GM23338 (cell line): ENCODE measurements around the gene INPP5A. TPM values are rescaled to one million over a fixed set of nuclear protein-coding genes. Genes with fewer than 3 reads are reported as not detected.
A peak's percentile ranks its signal among the peaks of the same experiment; 100 is the strongest.

Experiments
- ATAC-seq: fragments of 200-7000 bp; cut with Tn5 transposase; 3 replicates; pipeline ENCODE4 v1.9.1; 2020
- DNase-seq: peaks from one replicate; pipeline ENCODE4 v3.0.0-alpha.2; 2015; ENCODE audit warnings: low spot score
- H2AFZ ChIP-seq: fragments of 200-600 bp; sonication (generic); 2 replicates; pipeline ENCODE4 v1.8.0; 2016; ENCODE audit warnings: antibody characterized with exemption, mild to moderate bottlenecking, moderate library complexity
- H3F3A ChIP-seq: fragments of 200-600 bp; sonication (generic); replicated peaks from 2 replicates; pipeline ENCODE4 v1.8.0; 2017; ENCODE audit warnings: antibody characterized with exemption, mixed run types, low read depth
- H3K27ac ChIP-seq: fragments of 200-600 bp; sonication (generic); 2 replicates; pipeline ENCODE4 v1.6.1; 2016; ENCODE audit warnings: low read depth
- H3K27me3 ChIP-seq: fragments of 200-600 bp; sonication (generic); 2 replicates; pipeline ENCODE4 v1.8.0; 2016; ENCODE audit warnings: mild to moderate bottlenecking, mixed run types, moderate library complexity; ENCODE audit not compliant: insufficient read depth
- H3K36me3 ChIP-seq: fragments of 200-600 bp; sonication (generic); 2 replicates; pipeline ENCODE4 v1.8.0; 2016; ENCODE audit warnings: mild to moderate bottlenecking; ENCODE audit not compliant: insufficient read depth
- H3K4me1 ChIP-seq: fragments of 200-600 bp; sonication (generic); 2 replicates; pipeline ENCODE4 v1.8.0; 2016; ENCODE audit warnings: mild to moderate bottlenecking, moderate library complexity; ENCODE audit not compliant: insufficient read depth
- H3K4me2 ChIP-seq: fragments of 200-600 bp; sonication (generic); 2 replicates; pipeline ENCODE4 v1.7.1; 2017; ENCODE audit warnings: mixed run types
- H3K4me3 ChIP-seq: fragments of 200-600 bp; sonication (generic); 2 replicates; pipeline ENCODE4 v1.6.1; 2016; ENCODE audit warnings: mixed run types
- H3K79me2 ChIP-seq: fragments of 200-600 bp; sonication (generic); replicated peaks from 2 replicates; pipeline ENCODE4 v1.8.0; 2017; ENCODE audit warnings: mild to moderate bottlenecking; ENCODE audit not compliant: insufficient read depth
- H3K9me2 ChIP-seq: fragments of 200-600 bp; sonication (generic); 2 replicates; pipeline ENCODE4 v1.8.0; 2017; ENCODE audit not compliant: insufficient read depth
- H4K20me1 ChIP-seq: fragments of 200-600 bp; sonication (generic); replicated peaks from 2 replicates; pipeline ENCODE4 v1.8.0; 2017; ENCODE audit warnings: mild to moderate bottlenecking; ENCODE audit not compliant: insufficient read depth
- H3K27ac Mint-ChIP-seq: 2 replicates; pipeline ENCODE4 v1.8.0; 2020; ENCODE audit warnings: inconsistent platforms, mild to moderate bottlenecking, moderate library complexity, mixed read lengths
- H3K27me3 Mint-ChIP-seq: 3 replicates; pipeline ENCODE4 v1.8.0; 2022; ENCODE audit warnings: low read depth, mild to moderate bottlenecking, moderate library complexity, mixed read lengths, inconsistent platforms; ENCODE audit not compliant: insufficient read depth, poor library complexity
- H3K36me3 Mint-ChIP-seq: 3 replicates; pipeline ENCODE4 v1.8.0; 2021; ENCODE audit warnings: low read depth, mild to moderate bottlenecking, inconsistent platforms, moderate library complexity, mixed read lengths
- H3K4me1 Mint-ChIP-seq: 3 replicates; pipeline ENCODE4 v1.8.0; 2020; ENCODE audit warnings: mild to moderate bottlenecking, inconsistent platforms, mixed read lengths
- H3K4me3 Mint-ChIP-seq: 3 replicates; pipeline ENCODE4 v1.8.0; 2021; ENCODE audit warnings: moderate library complexity, mild to moderate bottlenecking, inconsistent platforms, mixed read lengths
- H3K9me3 Mint-ChIP-seq: 3 replicates; pipeline ENCODE4 v1.8.0; 2020; ENCODE audit warnings: moderate library complexity, mild to moderate bottlenecking, inconsistent platforms, mixed read lengths
- ETS1 ChIP-seq: IDR thresholded peaks from 2 replicates; pipeline ENCODE4 v1.6.1; 2016; ENCODE audit warnings: antibody characterized with exemption
- EZH2 ChIP-seq: fragments of 200-600 bp; sonication (generic); IDR thresholded peaks from one replicate; pipeline ENCODE4 v1.8.0; 2017; ENCODE audit warnings: antibody characterized with exemption, mild to moderate bottlenecking, low read depth; ENCODE audit not compliant: unreplicated experiment
- EZH2phosphoT487 ChIP-seq: fragments of 200-600 bp; sonication (generic); IDR thresholded peaks from one replicate; pipeline ENCODE4 v1.8.1; 2018; ENCODE audit warnings: antibody characterized with exemption; ENCODE audit not compliant: unreplicated experiment
- JUNB ChIP-seq: IDR thresholded peaks from one replicate; pipeline ENCODE4 v1.6.1; 2016; ENCODE audit warnings: antibody characterized with exemption; ENCODE audit not compliant: unreplicated experiment
- NANOG ChIP-seq: IDR thresholded peaks from 2 replicates; pipeline ENCODE4 v1.6.1; 2016; ENCODE audit warnings: antibody characterized with exemption, borderline replicate concordance
- POLR2AphosphoS5 ChIP-seq: IDR thresholded peaks from 2 replicates; pipeline ENCODE4 v1.6.1; 2016; ENCODE audit warnings: antibody characterized with exemption, low read depth
- REST ChIP-seq: IDR thresholded peaks from one replicate; pipeline ENCODE4 v1.6.1; 2018; ENCODE audit warnings: antibody characterized with exemption; ENCODE audit not compliant: unreplicated experiment
- STAT1 ChIP-seq: IDR thresholded peaks from one replicate; pipeline ENCODE4 v1.6.1; 2016; ENCODE audit warnings: antibody characterized with exemption; ENCODE audit not compliant: unreplicated experiment
- ZNF114 ChIP-seq: fragments of 250-450 bp; sonication (Bioruptor Pico); IDR thresholded peaks from 2 replicates; pipeline ENCODE4 v1.5.0; 2020; ENCODE audit warnings: mild to moderate bottlenecking, moderate library complexity
- ZNF331 ChIP-seq: fragments of 250-450 bp; sonication (Bioruptor Pico); IDR thresholded peaks from 2 replicates; pipeline ENCODE4 v1.5.0; 2020; ENCODE audit warnings: low read depth, mild to moderate bottlenecking, moderate library complexity
- polyA plus RNA-seq: library from polyadenylated mRNA; unstranded; fragments of >200 nt; fragmentation: Nextera tagmentation; extraction: Ambion mirVana; gene quantifications from 2 replicates; pipeline ENCODE4 v1.2.1, GENCODE V29; 2016
- total RNA-seq: library from RNA; depleted of rRNA; stranded (reverse); fragments of >200 nt; shearing (Covaris generic); gene quantifications from 2 replicates; pipeline ENCODE4 v1.2.3, GENCODE V29; 2014

Gene INPP5A
- total and polyA plus RNA-seq, 2 experiments from 2014 or later = 5.9 to 40.6 TPM

GRCh38 chr10:132611986-132612385, 74.4 kb downstream of the INPP5A start:
- no peak for DNase-seq
- H3K36me3 ChIP-seq = no peaks in the 10 kb centered on the region
- H3K4me1 Mint-ChIP-seq = peaks cover 9% of the 10 kb centered on the region; the same call in 2 of the 3 replicates
- no peaks in the 10 kb centered on the region; the same call in 2 of the 3 replicates for H3K36me3 Mint-ChIP-seq
- no peaks in the 10 kb centered on the region for H3K9me2 ChIP-seq
- no peak overlapping the region for H3K4me2 ChIP-seq
- H3K9me3 Mint-ChIP-seq = peaks cover 3% of the 10 kb centered on the region; the same call in 1 of the 3 replicates
- no peaks in the 10 kb centered on the region for H3K4me1 ChIP-seq
- no peak overlapping the region for H3K27ac Mint-ChIP-seq
- TF ChIP-seq JUNB (no peak), EZH2phosphoT487 (no peak), POLR2AphosphoS5 (no peak), NANOG (no peak), ZNF114 (CRISPR knock-in tag) (no peak), ETS1 (no peak), REST (no peak), EZH2 (no peak)
- no peaks in the 10 kb centered on the region for H3F3A ChIP-seq
- no peaks in the 10 kb centered on the region for H3K27me3 ChIP-seq
- peaks cover 18% of the 10 kb centered on the region for H3K27me3 Mint-ChIP-seq
- no peak overlapping the region for H3K4me3 ChIP-seq
- H2AFZ ChIP-seq = no peak overlapping the region
- H3K27ac ChIP-seq = no peak overlapping the region
- no peaks in the 10 kb centered on the region; the same call in 1 of the 2 replicates for H4K20me1 ChIP-seq
- no peaks in the 10 kb centered on the region for H3K79me2 ChIP-seq
- no peak overlapping the region for H3K4me3 Mint-ChIP-seq
- no peak for ATAC-seq

GRCh38 chr10:132612571-132613504, 75.3 kb downstream of the INPP5A start:
- Histone ChIP-seq H3K27me3 (no peaks in the 10 kb centered on the region), H3K27ac (no peak overlapping the region), H3K9me2 (no peaks in the 10 kb centered on the region), H4K20me1 (no peaks in the 10 kb centered on the region; the same call in 1 of the 2 replicates), H3K4me3 (no peak overlapping the region), H3K36me3 (no peaks in the 10 kb centered on the region), H2AFZ (no peak overlapping the region), H3K79me2 (no peaks in the 10 kb centered on the region), H3K4me2 (no peak overlapping the region), H3F3A (no peaks in the 10 kb centered on the region), H3K4me1 (no peaks in the 10 kb centered on the region)
- Mint-ChIP-seq H3K27me3 (peaks cover 24% of the 10 kb centered on the region), H3K36me3 (peaks cover 3% of the 10 kb centered on the region; the same call in 2 of the 3 replicates), H3K4me3 (no peak overlapping the region), H3K4me1 (peaks cover 6% of the 10 kb centered on the region; the same call in 2 of the 3 replicates), H3K9me3 (peaks cover 9% of the 10 kb centered on the region; the same call in 2 of the 3 replicates), H3K27ac (no peak overlapping the region)
- no peak for DNase-seq
- peak; percentile 40 for ATAC-seq
- no peak for TF ChIP-seq ZNF331
- TF ChIP-seq STAT1 = no peak
- no peak for TF ChIP-seq JUNB
- TF ChIP-seq REST = no peak
